Natural killer cell (primary cell): ENCODE measurements around the gene BCL2. TPM values are rescaled to one million over a fixed set of nuclear protein-coding genes. Genes with fewer than 3 reads are reported as not detected.

Source experiments
- ATAC-seq, 3 donors: fragments of 150-1000 bp in 2 of 3; fragments of 200-7000 bp in 1 of 3; cut with Tn5 transposase; 1 replicate in 1 of 3; 2 replicates in 2 of 3; pipeline ENCODE4 v1.10.0; 2021; ENCODE audit warnings: mild to moderate bottlenecking in 2 of 3, moderate library complexity in 2 of 3
- DNase-seq, 2 donors: peaks; one replicate each; pipeline versions ENCODE4 v3.0.0 to v3.0.0-alpha.2; 2013 to 2021; ENCODE audit warnings: mixed read lengths in 1 of 2
- H3K27ac ChIP-seq: one replicate; pipeline ENCODE4 v1.5.1; 2013; ENCODE audit warnings: mild to moderate bottlenecking, low read length
- H3K27me3 ChIP-seq: one replicate; pipeline ENCODE4 v1.6.1; 2013; ENCODE audit warnings: low read length; ENCODE audit not compliant: control insufficient read depth, insufficient read depth
- H3K36me3 ChIP-seq: one replicate; pipeline ENCODE4 v1.6.1; 2013; ENCODE audit warnings: low read length; ENCODE audit not compliant: control insufficient read depth, insufficient read depth
- H3K4me1 ChIP-seq: one replicate; pipeline ENCODE4 v1.6.1; 2013; ENCODE audit warnings: low read length; ENCODE audit not compliant: control insufficient read depth, insufficient read depth
- H3K4me3 ChIP-seq: one replicate; pipeline ENCODE4 v1.5.1; 2013; ENCODE audit warnings: low read length
- H3K9me3 ChIP-seq: one replicate; pipeline ENCODE4 v1.6.1; 2013; ENCODE audit warnings: low read length; ENCODE audit not compliant: control insufficient read depth, insufficient read depth
- H3K27ac Mint-ChIP-seq, 2 donors: one replicate each; pipeline ENCODE4 v1.8.0; 2022; ENCODE audit warnings: mild to moderate bottlenecking in 2 of 2, mixed read lengths in 2 of 2, moderate library complexity in 1 of 2
- H3K27me3 Mint-ChIP-seq, 2 donors: one replicate each; pipeline ENCODE4 v1.8.0; 2022; ENCODE audit warnings: low read depth in 2 of 2, mixed read lengths in 2 of 2
- H3K36me3 Mint-ChIP-seq: one replicate; pipeline ENCODE4 v1.8.0; 2022; ENCODE audit warnings: mixed read lengths
- H3K4me1 Mint-ChIP-seq, 2 donors: one replicate each; pipeline ENCODE4 v1.8.0; 2022; ENCODE audit warnings: mixed read lengths in 2 of 2
- H3K4me3 Mint-ChIP-seq: one replicate; pipeline ENCODE4 v1.8.0; 2022; ENCODE audit warnings: mild to moderate bottlenecking, moderate library complexity, mixed read lengths
- H3K9me3 Mint-ChIP-seq, 2 donors: one replicate each; pipeline ENCODE4 v1.8.0; 2022; ENCODE audit warnings: mixed read lengths in 2 of 2
- CTCF ChIP-seq: fragments of 200-600 bp; IDR thresholded peaks from one replicate; pipeline ENCODE4 v1.8.0; 2022; ENCODE audit warnings: antibody characterized with exemption
- WGBS: methylation state at CpG from one replicate; pipeline ENCODE4 v1.1.7; 2013; ENCODE audit warnings: missing lambda C conversion rate; ENCODE audit not compliant: insufficient coverage; 5-methylcytosine and 5-hydroxymethylcytosine counted together
- intact Hi-C: fragments of 100-400 bp; cut with micrococcal nuclease; formaldehyde crosslinking; loops from one replicate; pipeline ENCODE4 v1.14.2; 2022
- total RNA-seq, 4 donors: library from RNA; stranded (reverse); fragments of 120-200 nt in 1 of 4; gene quantifications; one replicate each; pipeline versions ENCODE4 v1.2.3 to v1.2.4, GENCODE V29; 2013 to 2022

Gene BCL2
- total RNA-seq, 3 donors from 2014 or later (not counting 1 experiment from before 2014, with no cell fraction given), result 28.2 to 64.2 (median 33.4) TPM

GRCh38 chr18:63267975-63268721, 51.4 kb downstream of the BCL2 start:
- peak overlapping the region; percentile 44 to 78 for H3K27ac Mint-ChIP-seq
- 66% methylated on average over 7 of the region's 8 CpGs for WGBS
- no peaks in the 10 kb centered on the region for H3K9me3 Mint-ChIP-seq
- Histone ChIP-seq H3K27ac (no peak overlapping the region), H3K9me3 (no peaks in the 10 kb centered on the region), H3K36me3 (no peaks in the 10 kb centered on the region), H3K4me1 (peaks cover 19% of the 10 kb centered on the region), H3K27me3 (no peaks in the 10 kb centered on the region), H3K4me3 (no peak overlapping the region)
- no peaks in the 10 kb centered on the region for H3K36me3 Mint-ChIP-seq
- peak overlapping the region; percentile 69 for H3K4me3 Mint-ChIP-seq
- H3K4me1 Mint-ChIP-seq, result peaks cover 41 to 42% of the 10 kb centered on the region in 2 donors
- intact Hi-C loops, result loop anchor here (5.0 kb wide), 1 partner anchor 34 kb away; no protein-coding TSS in a partner anchor
- no peak for TF ChIP-seq CTCF
- ATAC-seq (peak; percentile 49 to 54 (median 52)), DNase-seq (no peak)
- no peaks in the 10 kb centered on the region for H3K27me3 Mint-ChIP-seq

- TF ChIP-seq CTCF, result no peak
- peak overlapping the region; percentile 44 to 78 for H3K27ac Mint-ChIP-seq
- H3K27me3 Mint-ChIP-seq, result no peaks in the 10 kb centered on the region
- peak in 2 of 3 donors; percentile 27 to 36 for ATAC-seq
- H3K4me3 Mint-ChIP-seq, result peak overlapping the region; percentile 2
- DNase-seq, result no peak
- no peaks in the 10 kb centered on the region for H3K27me3 ChIP-seq
- H3K4me1 Mint-ChIP-seq, result peaks cover 37 to 46% of the 10 kb centered on the region in 2 donors
- no peak overlapping the region for H3K4me3 ChIP-seq
- no peaks in the 10 kb centered on the region for H3K36me3 Mint-ChIP-seq
- no peaks in the 10 kb centered on the region for H3K9me3 ChIP-seq
- peaks cover 18% of the 10 kb centered on the region for H3K4me1 ChIP-seq
- H3K36me3 ChIP-seq, result no peaks in the 10 kb centered on the region
- H3K27ac ChIP-seq, result no peak overlapping the region
- H3K9me3 Mint-ChIP-seq, result no peaks in the 10 kb centered on the region
- intact Hi-C loops, result loop anchor here (5.0 kb wide), 1 partner anchor 35 kb away; no protein-coding TSS in a partner anchor
- WGBS, result 82% methylated on average over 8 of the region's 8 CpGs
Measured at GRCh38 chr18:63266888-63267790, 52.4 kb downstream of the BCL2 start.

- no peaks in the 10 kb centered on the region for H3K9me3 ChIP-seq
- H3K36me3 ChIP-seq, result no peaks in the 10 kb centered on the region
- TF ChIP-seq CTCF, result no peak
- H3K9me3 Mint-ChIP-seq, result no peaks in the 10 kb centered on the region
- ATAC-seq (no peak), DNase-seq (no peak)
- H3K4me3 Mint-ChIP-seq, result no peak overlapping the region
- WGBS, result no CpG with 5 or more reads among the region's 3 CpGs
- H3K4me1 ChIP-seq, result peaks cover 15% of the 10 kb centered on the region
- H3K4me1 Mint-ChIP-seq, result peaks cover 41 to 43% of the 10 kb centered on the region in 2 donors
- H3K27ac ChIP-seq, result no peak overlapping the region
- intact Hi-C loops, result loop anchor here (5.0 kb wide), 1 partner anchor 37 kb away; no protein-coding TSS in a partner anchor
- no peaks in the 10 kb centered on the region for H3K27me3 ChIP-seq
- H3K27me3 Mint-ChIP-seq, result no peaks in the 10 kb centered on the region
- H3K36me3 Mint-ChIP-seq, result no peaks in the 10 kb centered on the region
- no peak overlapping the region for H3K4me3 ChIP-seq
- no peak overlapping the region for H3K27ac Mint-ChIP-seq
Measured at GRCh38 chr18:63265326-63265725, 54.2 kb downstream of the BCL2 start.
